Activated CD4-positive, alpha-beta T cell treated with anti-CD3 and anti-CD28 coated beads, Interleukin-2, Interleukin-4, amounts not matched to agents 100 ng/mL and 50 ng/mL, durations not matched to agents 16 hours and 8 hours (primary cell): ENCODE measurements around the gene PRKG1.
"Not testable (repeated sequence)": the region's sequence is repeated elsewhere in the genome, so short reads cannot be mapped to it uniquely, and the experiment has no call there.

ENCODE experiments used
- DNase-seq: peaks from one replicate; pipeline ENCODE4 v3.0.0-alpha.2; 2020; ENCODE audit warnings: low spot score

Gene PRKG1

GRCh38 chr10:51656503-51656902 is 582.2 kb downstream of the PRKG1 start:
- no peak for DNase-seq

GRCh38 chr10:51658000-51658399 is 583.7 kb downstream of the PRKG1 start:
- DNase-seq, result no peak

- DNase-seq, result no peak
Observed at GRCh38 chr10:51659344-51659743, 585.1 kb downstream of the PRKG1 start.

- DNase-seq, result no peak
Observed at GRCh38 chr10:51663086-51663485, 588.8 kb downstream of the PRKG1 start.

- DNase-seq, result no peak
Observed at GRCh38 chr10:51666456-51666855, 592.2 kb downstream of the PRKG1 start.

GRCh38 chr10:51667678-51668335 is 593.5 kb downstream of the PRKG1 start:
- DNase-seq, result no peak

GRCh38 chr10:51668336-51668689 is 594.0 kb downstream of the PRKG1 start:
- no peak for DNase-seq

GRCh38 chr10:51669041-51669440 is 594.8 kb downstream of the PRKG1 start:
- DNase-seq, result no peak

GRCh38 chr10:51672039-51672535 is 597.8 kb downstream of the PRKG1 start:
- no peak for DNase-seq

GRCh38 chr10:51675088-51675487 is 600.8 kb downstream of the PRKG1 start:
- DNase-seq, result no peak

GRCh38 chr10:51679841-51680240 is 605.6 kb downstream of the PRKG1 start:
- DNase-seq, result no peak

GRCh38 chr10:51683031-51683691 is 608.9 kb downstream of the PRKG1 start:
- no peak for DNase-seq

GRCh38 chr10:51685768-51686167 is 611.5 kb downstream of the PRKG1 start:
- DNase-seq, result no peak

- no peak for DNase-seq
Observed at GRCh38 chr10:51687296-51687695, 613.0 kb downstream of the PRKG1 start.

GRCh38 chr10:51688826-51689225 is 614.5 kb downstream of the PRKG1 start:
- not testable (repeated sequence) for DNase-seq

- no peak for DNase-seq
Observed at GRCh38 chr10:51689536-51689935, 615.2 kb downstream of the PRKG1 start.

- no peak for DNase-seq
Observed at GRCh38 chr10:51691135-51691534, 616.8 kb downstream of the PRKG1 start.

- no peak for DNase-seq
Observed at GRCh38 chr10:51694086-51694768, 619.9 kb downstream of the PRKG1 start.

GRCh38 chr10:51696251-51696650 is 622.0 kb downstream of the PRKG1 start:
- DNase-seq, result no peak

- no peak for DNase-seq
Observed at GRCh38 chr10:51698473-51699063, 624.3 kb downstream of the PRKG1 start.

GRCh38 chr10:51699145-51699474 is 624.8 kb downstream of the PRKG1 start:
- DNase-seq, result no peak

- DNase-seq, result peak; percentile 94
Observed at GRCh38 chr10:51699475-51700227, 625.4 kb downstream of the PRKG1 start, which contains the start of gene CSTF2T. Gene CSTF2T (minus strand): TSS chr10:51699595. CDS start chr10:51699549, 46 bp downstream.
